Measurements from ENCODE around the gene ADAP1. TPM values are rescaled to one million over a fixed set of nuclear protein-coding genes. Genes with fewer than 3 reads are reported as not detected.

The ADAP1 gene
- total RNA-seq, 1 experiment from 2014 or later = 3.1 TPM

- Histone ChIP-seq H3K4me3 (ENCODE audit: low read depth in 2 of 2, low read length in 2 of 2) (no peak overlapping the region), H3K36me3 (ENCODE audit: control insufficient read depth, insufficient read depth, low read length) (peaks cover 3% of the 10 kb centered on the region; the same call in 1 of the 2 replicates), H3K27ac (ENCODE audit: low read length) (no peak overlapping the region), H3K27me3 (ENCODE audit: control insufficient read depth, insufficient read depth, low read length) (no peaks in the 10 kb centered on the region), H3K9me3 (ENCODE audit: control insufficient read depth, insufficient read depth, low read depth, low read length) (no peaks in the 10 kb centered on the region), H3K4me1 (ENCODE audit: control insufficient read depth, insufficient read depth, low read length) (peaks cover 3% of the 10 kb centered on the region)
- no TSS peak for BruUV-seq (replicated peaks)
- intact Hi-C loops (cut with micrococcal nuclease; ENCODE audit: unreplicated experiment) = no loop called here
- no peak for DNase-seq (ENCODE audit: low read depth, low spot score)
- in situ Hi-C loops (cut with HindIII; ENCODE audit: low pct_unique_long_range_greater_than_20kb, low sequenced_read_pairs) = no loop called here
- ChIA-PET POLR2A (no interaction called here), CTCF (no interaction called here)
- no peak for ATAC-seq
- TF ChIP-seq SIN3A (IDR thresholded peaks at IDR 0.05; ENCODE audit: borderline replicate concordance, insufficient read depth, low read depth, low read length) = no peak
- no peak for TF ChIP-seq CTCF (IDR thresholded peaks at IDR 0.05)
- TF ChIP-seq REST (IDR thresholded peaks at IDR 0.05; ENCODE audit: insufficient read depth in 1 of 2, low read depth in 2 of 2, low read length in 1 of 2) = no peak
These were observed 61.6 kb downstream of the ADAP1 start for GRCh38 chr7:892648-893593.

- ChIA-PET CTCF (no interaction called here), POLR2A (no interaction called here)
- no peaks in the 10 kb centered on the region for H3K9me3 ChIP-seq (ENCODE audit: control insufficient read depth, insufficient read depth, low read depth, low read length)
- no peaks in the 10 kb centered on the region for H3K4me1 ChIP-seq (ENCODE audit: control insufficient read depth, insufficient read depth, low read length)
- no peak overlapping the region for H3K4me3 ChIP-seq (ENCODE audit: low read depth in 2 of 2, low read length in 2 of 2)
- no peak for DNase-seq (ENCODE audit: low read depth, low spot score)
- TF ChIP-seq SIN3A (IDR thresholded peaks at IDR 0.05; ENCODE audit: borderline replicate concordance, insufficient read depth, low read depth, low read length) (no peak), CTCF (IDR thresholded peaks at IDR 0.05) (no peak), TCF7L2 (IDR thresholded peaks at IDR 0.05; ENCODE audit: low read depth, low read length) (no peak), POLR2AphosphoS5 (IDR thresholded peaks at IDR 0.05; ENCODE audit: low read depth, low read length) (no peak), REST (IDR thresholded peaks at IDR 0.05; ENCODE audit: insufficient read depth in 1 of 2, low read depth in 2 of 2, low read length in 1 of 2) (no peak)
- in situ Hi-C loops (cut with HindIII; ENCODE audit: low pct_unique_long_range_greater_than_20kb, low sequenced_read_pairs) (no loop called here), intact Hi-C loops (cut with micrococcal nuclease; ENCODE audit: unreplicated experiment) (no loop called here)
- no TSS peak for BruUV-seq (replicated peaks)
- no peak overlapping the region for H3K27ac ChIP-seq (ENCODE audit: low read length)
- H3K36me3 ChIP-seq (ENCODE audit: control insufficient read depth, insufficient read depth, low read length) = peaks cover 3% of the 10 kb centered on the region; the same call in 1 of the 2 replicates
- ATAC-seq = no peak
- H3K27me3 ChIP-seq (ENCODE audit: control insufficient read depth, insufficient read depth, low read length) = no peaks in the 10 kb centered on the region
These were observed 62.7 kb downstream of the ADAP1 start for GRCh38 chr7:891805-892204.
